Inferior parietal cortex (tissue), 1 donor: ENCODE results near the gene TOGARAM2.

ENCODE experiments used
- DNase-seq: peaks from one replicate; pipeline ENCODE4 v3.0.0-alpha.2; 2016; ENCODE audit errors: extremely low spot score

Gene TOGARAM2

DNA sequence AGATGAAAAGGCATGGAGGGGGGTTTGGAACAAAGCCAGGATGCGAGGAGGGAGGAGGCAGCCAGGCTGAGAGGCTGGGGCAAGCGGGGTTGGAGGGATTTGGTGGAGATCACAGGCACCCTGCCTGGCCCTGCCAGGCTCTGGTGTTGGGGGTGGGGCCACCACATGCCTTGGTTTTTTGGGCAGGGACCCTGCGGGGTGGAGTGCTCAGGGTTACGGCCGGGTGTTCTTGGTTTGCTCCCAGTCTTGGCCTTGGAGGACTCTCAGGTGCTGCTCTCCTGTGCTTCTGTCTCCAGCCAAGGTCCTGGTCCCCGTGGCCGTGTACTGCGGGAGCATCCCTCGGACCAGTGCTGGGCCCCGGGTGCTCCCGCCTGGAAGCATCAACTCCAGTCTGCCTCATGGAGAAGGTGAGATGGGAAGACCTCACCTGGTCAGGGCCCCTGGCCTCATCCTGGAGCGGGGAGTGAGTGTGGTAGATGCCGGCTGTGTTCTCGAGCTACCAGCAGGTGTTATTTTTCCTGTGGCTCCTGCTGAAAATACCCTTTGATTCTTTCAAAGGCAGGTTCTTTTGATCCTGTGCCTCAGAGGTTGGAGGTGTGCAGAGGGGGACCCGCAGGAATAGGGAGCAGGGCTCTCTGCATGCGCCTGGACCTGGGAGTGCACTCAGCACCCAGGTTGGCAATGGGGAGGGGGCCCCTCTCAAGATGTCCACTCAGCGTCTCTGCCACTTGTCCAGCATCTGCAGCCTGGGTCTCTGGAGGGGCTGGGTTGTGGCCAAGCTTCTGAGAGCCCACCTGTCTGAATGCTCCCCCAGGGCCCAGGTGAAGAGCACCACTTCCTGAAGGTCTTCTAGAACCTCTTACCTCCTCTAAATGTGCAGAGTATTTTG, 17.0 kb downstream of the TOGARAM2 start:
- DNase-seq = no peak

DNA sequence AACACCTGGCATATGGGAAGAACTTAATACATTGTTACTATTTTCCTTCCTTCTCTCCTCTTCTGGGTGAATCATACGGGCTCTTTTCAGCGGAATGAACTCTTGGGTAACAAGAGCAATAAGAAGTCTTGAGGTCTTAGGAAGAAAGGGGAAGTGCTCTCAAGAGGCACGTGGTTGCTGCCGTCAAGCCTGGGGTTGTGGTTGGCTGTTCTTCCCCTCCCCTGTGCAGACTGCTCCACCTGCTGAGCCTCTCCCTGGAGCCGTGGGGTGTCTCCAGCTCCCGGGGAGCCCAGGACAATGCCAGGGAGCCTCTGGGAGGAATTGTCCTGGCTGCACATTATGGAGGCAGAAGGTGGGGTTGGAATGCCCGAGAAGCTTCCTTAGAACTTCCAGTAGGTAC, 19.4 kb downstream of the TOGARAM2 start:
- DNase-seq = no peak

DNA sequence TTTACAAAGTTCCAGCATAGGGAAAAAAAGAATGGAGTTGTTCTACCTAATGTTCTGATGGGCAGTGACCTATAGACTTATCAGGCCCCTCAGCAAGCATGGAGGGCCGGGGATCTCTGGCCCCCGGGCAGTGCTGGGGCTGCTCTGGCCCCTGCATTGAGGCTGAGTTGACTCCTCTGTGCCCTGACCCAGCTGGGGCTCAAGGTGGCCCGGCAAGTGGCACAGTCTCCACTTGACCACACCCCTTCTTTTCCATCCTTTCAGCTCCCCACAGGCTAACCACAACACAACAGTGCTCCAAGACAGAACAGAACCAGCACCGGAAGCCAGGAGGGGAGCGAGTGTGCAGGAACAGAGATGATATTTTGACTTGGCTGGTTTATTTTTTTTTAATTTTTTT, 19.9 kb downstream of the TOGARAM2 start:
- DNase-seq = no peak

DNA sequence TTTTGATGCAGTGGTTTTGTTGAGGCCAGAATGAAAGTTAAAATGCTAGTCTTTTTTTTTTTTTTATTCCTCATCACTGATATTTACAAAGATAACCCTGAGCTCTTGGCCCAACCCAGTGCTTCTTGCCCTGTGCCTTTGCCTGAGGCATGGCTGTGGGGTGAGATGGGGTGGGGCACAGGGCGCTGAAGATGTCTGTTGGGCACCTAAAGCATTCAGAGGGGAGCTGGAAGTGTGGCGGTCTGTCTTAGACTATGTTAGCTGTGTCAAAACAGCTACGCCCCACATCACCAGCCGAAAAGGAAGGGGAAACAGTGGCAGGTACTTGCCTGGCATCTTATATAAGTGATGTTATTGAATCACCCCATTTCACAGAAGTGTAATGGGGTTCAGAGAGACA, 20.7 kb downstream of the TOGARAM2 start:
- no peak for DNase-seq

DNA sequence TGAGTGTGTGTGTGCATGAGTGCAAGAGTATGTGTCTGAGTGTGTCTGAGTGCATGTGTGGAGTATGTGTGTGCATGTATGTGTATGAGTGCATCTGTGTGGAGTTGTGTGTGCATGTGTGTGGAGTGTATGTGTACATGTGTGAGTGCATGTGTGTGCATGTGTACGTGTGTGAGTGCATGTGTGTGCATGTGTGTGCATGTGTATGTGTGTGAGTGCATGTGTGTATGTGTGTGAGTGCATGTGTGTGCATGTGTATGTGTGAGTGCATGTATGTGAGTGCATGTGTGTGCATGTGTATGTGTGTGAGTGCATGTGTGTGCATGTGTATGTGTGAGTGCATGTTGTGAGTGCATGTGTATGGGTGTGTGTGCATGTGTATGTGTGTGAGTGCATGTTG, 23.7 kb downstream of the TOGARAM2 start:
- no peak for DNase-seq

DNA sequence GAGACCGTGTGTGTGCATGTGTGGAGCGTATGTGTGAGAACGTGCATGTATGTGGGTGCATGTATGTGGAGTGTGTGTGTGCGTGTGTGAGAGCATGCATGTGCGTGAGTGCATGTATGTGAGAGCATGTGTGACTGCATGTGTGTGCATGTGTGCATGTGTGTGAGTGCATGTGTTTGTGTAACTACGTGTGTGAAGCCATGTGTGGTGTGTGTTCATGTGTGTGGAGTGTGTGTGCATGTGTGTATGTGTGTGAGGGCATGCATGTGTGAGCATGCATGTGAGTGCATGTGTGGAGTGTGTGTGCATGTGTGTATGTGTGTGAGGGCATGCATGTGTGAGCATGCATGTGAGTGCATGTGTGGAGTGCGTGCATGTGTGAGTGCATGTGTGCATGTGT, 24.2 kb downstream of the TOGARAM2 start:
- no peak for DNase-seq

DNA sequence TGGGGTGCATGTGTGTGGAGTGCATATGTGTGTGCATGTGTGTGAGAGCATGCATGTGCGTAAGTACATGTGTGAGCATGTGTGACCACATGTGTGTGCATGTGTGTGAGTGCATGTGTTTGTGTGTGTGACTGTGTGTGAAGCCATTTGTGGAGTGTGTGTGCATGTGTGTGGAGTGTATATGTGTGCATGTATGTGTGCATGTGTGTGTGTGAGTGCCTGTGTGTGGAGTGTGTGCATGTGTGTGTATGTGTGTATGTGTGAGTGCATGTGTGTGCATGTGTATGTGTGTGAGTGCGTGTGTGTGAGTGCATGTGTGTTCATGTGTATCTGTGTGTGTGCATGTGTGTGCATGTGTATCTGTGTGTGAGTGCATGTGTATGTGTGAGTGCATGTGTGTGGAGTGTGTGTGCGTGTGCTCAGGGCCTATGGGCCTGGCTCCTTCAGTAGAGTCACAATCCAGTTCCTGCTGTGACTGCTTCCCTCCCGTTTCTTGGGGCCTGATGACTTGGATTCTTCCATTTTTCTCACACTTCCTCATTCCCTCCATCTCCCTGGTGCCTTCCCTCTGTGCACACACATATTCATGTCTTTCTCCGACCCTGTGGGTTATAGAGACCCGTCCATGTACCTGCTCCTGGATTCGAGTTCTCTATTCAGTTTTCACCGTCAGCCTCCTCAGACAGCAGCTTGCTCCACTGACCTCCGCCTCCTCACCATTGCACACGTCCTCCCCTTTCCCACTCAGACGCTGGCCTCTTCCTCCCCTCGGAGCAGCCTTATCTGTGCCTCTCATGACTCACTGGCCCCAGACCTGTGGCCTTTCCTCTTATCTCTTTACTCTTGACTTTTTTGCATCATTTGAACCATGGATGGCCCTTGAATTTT, 25.2 kb downstream of the TOGARAM2 start:
- DNase-seq = no peak

DNA sequence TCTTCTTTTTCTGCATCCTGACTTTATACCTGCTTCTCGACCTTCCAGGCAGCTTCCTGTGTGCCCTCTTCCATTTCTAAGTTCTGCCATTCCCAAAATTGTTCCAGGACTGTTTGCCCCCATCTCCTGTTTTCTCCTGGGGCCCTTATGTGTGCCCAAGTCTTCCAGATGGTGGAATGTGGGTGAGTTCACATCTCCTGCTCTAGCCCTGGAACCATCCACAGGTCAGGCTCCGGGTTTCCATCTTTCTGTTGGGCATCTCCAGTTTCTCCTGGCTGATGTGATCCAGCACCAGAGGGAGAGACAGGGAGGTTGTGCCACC, 25.8 kb downstream of the TOGARAM2 start:
- DNase-seq = no peak

DNA sequence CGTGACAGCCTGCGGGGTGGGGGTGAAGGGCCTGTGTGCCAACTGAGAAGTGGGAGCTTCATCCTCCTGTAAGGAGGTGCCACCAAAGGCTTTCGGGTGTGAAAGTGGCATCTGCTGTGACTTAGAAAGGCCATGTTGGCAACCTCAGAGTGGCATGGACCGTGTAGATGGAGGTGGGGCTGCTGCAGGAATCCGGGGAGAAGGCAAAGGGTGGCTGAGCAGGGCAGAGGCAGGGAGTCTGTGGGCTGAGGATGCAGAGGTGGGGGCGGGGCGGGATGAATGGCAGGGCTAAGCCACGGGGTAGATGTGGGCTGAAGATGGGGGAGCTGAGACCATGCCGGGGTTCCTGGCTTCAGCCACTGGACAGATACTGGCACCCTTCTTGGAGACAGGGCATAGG, 28.2 kb downstream of the TOGARAM2 start:
- DNase-seq = no peak

DNA sequence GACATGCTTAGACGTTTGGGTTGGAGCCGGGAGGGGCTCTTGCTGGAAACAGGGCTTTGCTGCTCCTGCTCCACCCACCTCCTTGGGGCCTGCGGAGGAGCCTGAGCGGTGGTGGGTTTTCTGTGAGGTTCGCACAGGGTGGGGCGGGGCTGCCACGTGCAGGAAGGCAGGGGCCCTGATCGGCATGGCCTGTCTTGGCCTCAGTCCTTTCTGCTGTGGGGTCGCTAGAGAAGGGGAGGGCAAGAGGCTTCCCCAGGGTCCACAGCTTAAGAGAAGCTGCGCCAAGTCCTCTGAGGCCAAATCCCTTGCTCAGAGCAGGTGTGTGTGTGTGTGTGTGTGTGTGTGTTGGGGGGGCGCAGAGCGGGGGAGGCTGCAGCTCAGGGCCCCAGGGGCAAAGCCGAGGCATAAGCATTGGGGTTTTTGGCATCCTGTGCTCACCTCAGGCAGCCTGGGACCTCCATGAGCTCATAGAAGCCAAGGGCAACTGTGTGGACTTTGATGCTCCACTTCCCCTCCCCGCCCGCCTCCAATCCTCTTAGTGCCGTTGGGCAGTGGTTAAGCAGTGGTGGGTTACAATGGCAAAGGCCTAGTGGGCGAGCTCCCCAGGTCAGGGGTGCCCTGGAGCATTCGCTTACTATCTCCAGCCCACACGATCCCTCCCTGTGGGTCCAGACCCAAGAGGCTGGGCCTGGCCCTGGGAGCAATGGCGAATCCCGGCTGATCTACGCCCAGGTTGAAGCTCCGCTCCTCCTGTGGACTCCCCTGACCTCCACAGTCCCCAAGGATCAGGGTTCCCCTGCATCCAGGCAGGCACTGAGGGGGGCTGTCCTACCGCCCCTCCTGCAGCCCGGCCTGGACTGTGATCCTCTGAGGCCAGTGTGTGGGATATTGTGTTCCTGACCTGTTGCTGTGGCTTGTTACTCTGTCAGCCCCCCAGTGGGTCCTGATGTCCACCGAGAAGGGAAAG, 28.9 kb downstream of the TOGARAM2 start:
- DNase-seq = no peak

DNA sequence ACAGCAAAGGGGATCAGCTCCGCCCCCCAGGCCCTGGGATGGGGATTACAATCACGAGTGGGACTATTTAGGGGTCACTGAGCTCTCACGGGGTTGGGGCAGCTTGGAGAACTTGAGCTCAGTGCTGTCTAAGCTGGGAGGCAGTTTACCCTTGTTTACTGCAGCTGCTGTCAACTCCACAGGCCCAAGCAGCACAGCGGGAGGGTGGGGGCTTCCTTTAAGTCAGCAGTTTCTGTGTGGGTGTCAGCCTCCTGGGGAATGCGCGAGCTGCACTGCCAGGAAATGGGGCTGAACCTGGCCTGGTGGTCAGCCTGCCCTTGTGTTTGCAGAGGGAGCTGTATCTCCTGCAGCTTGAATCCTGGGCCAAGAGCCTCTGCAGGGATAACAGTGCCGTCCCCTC, 29.8 kb downstream of the TOGARAM2 start:
- no peak for DNase-seq

DNA sequence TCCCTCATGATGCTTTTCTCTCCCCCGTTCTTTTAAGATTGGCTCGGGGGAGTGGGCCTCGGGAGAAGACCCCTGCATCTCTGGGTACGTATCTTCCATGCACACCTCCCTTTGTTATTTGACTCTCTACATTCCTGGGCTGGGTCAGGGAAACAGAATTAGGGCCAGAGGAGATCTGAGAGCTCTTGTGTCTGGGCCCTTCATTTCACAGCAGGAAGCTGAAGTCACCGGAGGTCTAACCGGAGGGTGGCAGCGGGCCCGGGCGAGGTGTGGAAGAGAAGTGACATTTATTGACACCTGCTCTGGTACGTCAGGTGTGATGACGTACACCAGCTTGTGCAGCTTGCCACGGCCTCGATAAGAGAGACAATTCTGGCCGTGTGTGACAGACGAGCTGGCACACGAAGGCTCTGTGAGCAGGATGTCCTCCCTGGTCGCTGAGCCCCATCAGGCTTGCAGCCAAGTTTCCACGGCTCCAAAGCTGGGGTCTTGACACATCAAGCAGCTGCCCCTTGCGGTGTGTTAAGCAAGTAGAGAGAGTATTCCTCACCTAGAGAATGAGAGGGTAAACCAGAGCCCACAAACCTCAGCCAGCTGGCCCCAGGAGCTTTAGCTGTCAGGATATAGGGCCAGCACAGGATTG, 30.4 kb downstream of the TOGARAM2 start:
- DNase-seq = no peak

DNA sequence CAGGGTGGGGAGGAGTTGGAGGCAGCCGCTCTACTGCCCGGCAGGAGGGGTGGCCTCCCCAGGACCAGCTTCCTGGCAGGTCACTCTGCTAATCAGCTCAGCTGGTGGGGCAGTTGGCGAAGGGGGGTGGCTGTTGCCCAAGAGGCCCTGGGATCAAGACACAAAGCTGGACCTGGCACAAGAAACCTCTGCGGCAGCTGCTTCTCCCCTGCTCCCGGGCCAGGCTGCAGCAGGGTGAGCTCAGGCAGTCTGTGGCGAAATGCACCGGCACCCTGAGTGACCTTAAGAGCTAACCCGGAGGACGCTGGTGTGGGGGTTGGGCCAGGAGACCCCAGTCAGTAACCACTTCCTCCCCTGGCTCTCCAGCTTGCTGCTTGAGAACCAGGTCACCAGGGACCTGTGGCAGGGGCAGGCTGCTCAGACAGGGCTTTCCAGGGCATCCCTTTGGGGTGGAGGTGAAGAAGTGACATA, 31.1 kb downstream of the TOGARAM2 start:
- no peak for DNase-seq

DNA sequence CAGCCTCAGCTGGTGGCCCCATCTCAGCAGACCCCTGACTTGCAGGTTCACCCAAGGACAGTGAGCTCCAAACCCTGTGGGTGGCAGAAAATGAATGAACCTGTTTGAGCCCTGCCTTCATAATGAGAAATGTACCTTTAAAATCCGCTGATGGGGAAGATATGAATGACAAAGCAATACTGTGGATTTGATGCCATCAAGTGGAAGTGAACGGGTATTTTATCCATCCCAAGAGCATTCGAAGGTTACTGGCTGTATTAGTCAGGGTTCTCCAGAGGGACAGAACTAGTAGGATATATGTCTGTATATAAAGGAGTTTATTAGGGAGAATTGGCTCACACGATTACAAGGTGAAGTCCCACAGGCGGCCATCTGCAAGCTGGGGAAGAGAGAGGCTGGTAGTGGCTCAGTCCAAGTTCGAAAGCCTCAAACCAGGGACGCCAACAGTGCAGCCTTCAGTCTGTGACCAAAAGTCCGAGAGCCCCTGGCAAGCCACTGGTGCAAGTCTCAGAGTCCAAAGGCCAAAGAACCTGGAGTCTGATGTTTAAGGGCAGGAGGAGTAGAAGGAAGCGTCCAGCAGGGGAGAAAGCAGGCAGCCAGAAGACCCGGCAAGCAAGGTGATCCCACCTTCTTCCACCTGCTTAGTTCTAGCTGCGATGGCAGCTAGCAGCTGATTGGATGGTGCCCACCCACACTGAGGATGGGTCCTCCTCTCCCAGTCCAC, 32.1 kb downstream of the TOGARAM2 start:
- DNase-seq = no peak

DNA sequence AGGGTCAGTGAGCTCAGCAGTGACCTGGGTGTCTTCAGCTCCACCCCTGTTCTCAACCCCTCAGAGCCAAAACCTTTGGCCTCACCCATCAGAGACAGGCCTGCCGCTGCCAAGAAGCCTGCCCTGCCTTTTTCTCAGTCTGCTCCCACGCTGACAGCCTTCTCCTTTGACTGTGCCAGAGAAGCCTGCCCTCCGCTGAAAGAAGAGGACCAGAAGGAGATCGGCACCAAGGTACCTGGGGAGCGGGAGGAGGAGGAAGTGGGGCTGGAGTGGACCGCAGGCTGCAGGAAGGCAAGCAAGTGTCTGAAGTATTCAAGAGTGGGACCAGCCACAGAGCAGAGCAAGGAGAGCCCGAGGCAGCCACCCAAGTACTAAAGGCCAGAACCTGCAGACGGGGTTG, 33.2 kb downstream of the TOGARAM2 start:
- DNase-seq = no peak

DNA sequence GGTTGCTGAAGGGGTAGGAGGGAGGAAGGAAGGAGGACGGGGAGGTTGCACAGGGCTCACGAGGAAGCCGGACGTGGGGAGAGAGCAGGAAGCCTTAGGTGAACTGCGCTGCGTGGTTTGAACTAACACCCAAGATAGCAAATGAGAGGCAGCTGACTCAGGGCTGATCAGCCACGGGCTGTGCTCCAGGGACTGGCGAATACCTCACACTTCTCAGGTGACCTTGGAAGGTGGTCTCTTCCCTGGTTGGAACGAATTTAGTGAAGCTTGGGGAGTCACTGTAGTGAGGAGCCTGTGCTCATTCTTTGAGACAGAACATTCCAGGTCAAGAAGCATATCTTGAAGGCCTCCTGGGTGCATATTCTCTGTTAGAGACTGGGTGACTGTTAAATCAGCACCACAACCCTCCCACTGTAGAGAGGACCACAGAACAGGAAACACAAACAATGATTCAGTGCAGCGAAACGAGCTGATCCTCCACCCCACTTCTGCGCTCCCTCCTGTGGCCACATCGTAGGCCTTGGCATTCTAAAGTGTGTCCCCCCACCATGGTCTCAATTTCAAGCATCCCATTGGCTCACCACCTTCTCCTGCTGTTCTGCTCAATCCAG, 33.8 kb downstream of the TOGARAM2 start:
- DNase-seq = no peak

DNA sequence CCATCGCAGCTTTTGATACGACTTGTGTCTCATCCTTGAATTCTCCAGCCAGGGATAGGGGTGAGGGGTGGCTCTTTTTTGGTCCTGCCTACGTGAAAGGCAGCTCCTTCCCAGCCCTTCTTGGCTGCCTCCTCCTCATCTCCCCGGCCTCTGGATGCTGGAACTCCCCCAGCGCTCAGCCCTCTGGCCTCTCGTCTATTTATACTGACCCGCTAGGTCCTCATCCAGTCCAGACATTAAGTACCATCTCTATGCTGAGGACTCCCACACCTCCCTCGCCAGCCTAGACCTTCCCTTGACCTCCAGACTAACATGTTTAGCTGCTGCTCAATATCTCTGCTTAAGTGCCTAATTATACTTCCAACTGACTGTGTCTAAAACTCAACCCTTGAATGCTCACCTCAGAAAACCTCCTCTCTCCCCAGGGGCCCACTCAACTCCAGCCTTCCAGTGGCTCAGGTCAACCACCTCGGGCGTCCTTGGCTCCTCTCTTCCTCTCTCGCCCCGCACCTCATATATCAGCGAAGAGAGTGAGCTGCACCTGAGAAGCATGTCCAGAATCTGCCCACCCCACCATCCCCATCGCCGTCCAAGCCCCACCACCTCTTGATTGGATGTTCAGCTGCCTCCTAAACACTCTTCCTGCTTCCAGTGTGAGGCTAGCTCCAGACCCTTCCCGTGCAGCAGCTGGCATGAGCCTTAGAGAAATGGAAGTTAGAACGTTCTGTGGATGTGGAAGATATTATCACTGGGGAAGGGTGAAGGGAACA, 34.8 kb downstream of the TOGARAM2 start:
- no peak for DNase-seq

DNA sequence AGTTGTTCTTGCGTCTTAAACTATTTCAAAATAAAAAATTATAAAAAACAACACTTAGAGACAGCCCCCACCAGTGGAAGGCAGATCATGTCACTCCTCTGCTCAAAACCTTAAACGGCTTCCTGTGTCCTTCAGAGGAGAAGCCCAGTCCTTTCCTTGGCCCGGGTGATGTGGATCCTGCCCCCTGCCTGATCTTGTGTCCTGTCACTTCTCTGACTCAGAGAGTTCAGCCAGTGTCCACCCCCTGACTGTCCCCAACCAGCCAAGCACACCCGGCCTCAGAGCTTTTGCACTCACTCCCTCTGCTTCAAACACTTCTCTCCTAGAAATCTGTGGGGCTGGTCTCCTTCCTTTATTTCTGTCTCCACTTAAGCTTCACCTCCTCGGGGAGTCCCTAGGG, 35.4 kb downstream of the TOGARAM2 start:
- no peak for DNase-seq

DNA sequence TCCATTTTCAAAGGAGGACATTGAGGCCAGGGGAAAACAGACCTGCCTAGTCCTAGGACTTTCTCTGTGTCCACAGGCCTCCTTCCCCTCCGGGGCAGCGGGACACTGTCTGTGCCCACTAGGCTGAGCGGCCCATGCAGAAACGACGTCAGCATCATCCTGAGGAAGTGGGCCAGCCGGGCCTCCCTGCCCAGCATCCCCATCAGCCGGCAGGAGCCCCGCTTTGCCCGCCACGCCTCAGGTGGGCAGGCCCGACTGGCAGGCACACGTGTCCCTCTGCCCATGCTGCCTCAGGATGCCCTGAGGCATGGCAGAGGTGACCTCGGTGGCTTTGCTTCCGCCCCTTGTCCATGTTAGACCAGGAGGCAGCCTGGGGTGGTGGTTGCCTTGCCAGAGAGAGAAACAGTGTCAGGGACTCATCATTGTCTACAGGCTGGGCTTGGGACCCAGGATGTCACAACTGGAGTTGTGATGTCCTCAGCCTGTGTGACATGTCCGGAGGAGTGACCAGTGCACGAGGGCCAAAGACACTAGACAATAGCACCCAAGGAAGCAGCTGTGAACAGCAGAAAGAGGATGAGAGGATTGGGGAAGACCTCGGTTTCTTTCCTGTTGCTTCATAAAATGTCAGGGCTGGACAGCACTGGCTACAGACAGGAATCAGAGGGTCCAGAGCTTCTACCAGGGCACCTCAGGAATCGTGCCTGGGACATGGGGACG, 36.8 kb downstream of the TOGARAM2 start:
- no peak for DNase-seq
